Heart right ventricle (tissue), 16 donors: Measurements from ENCODE around the gene GFOD1. TPM values are rescaled to one million over a fixed set of nuclear protein-coding genes. Genes with fewer than 3 reads are reported as not detected.
A peak's percentile ranks its signal among the peaks of the same experiment; 100 is the strongest.

ENCODE experiments used
- ATAC-seq, 8 donors: fragments of 200-7000 bp; cut with Tn5 transposase; one replicate each; pipeline ENCODE4 v1.9.1; 2020; ENCODE audit warnings: mild to moderate bottlenecking in 8 of 8, moderate library complexity in 8 of 8, moderate number of reproducible peaks in 1 of 8
- DNase-seq, 2 donors: peaks; one replicate each; pipeline ENCODE4 v3.0.0-alpha.2; 2020
- H3K27ac ChIP-seq, 10 donors: fragments of 200-600 bp; sonication (generic) in 2 of 10; one replicate each; pipeline versions ENCODE4 v1.5.0 to v1.8.0; 2020 to 2022; ENCODE audit warnings: mild to moderate bottlenecking in 3 of 10
- H3K27me3 ChIP-seq, 7 donors: fragments of 200-600 bp; one replicate each; pipeline ENCODE4 v1.8.0; 2021 to 2022; ENCODE audit warnings: mild to moderate bottlenecking in 2 of 7
- H3K36me3 ChIP-seq, 9 donors: fragments of 200-600 bp; sonication (generic) in 1 of 9; one replicate each; pipeline versions ENCODE4 v1.5.0 to v1.8.0; 2020 to 2022; ENCODE audit warnings: mild to moderate bottlenecking in 2 of 9
- H3K4me1 ChIP-seq, 9 donors: fragments of 200-600 bp; sonication (generic) in 1 of 9; one replicate each; pipeline versions ENCODE4 v1.5.0 to v1.8.0; 2020 to 2022; ENCODE audit warnings: mild to moderate bottlenecking in 4 of 9
- H3K4me3 ChIP-seq, 10 donors: fragments of 200-600 bp; sonication (generic) in 2 of 10; one replicate each; pipeline versions ENCODE4 v1.5.0 to v1.8.0; 2020 to 2022; ENCODE audit warnings: mild to moderate bottlenecking in 7 of 10, moderate library complexity in 2 of 10
- H3K9me3 ChIP-seq, 11 donors: fragments of 200-600 bp in 10 of 11; sonication (generic) in 2 of 11; one replicate each; pipeline versions ENCODE4 v1.5.0 to v1.8.0; 2013 to 2022; ENCODE audit warnings: mild to moderate bottlenecking in 2 of 11, control low read depth in 1 of 11, moderate library complexity in 1 of 11
- WGBS, 2 donors: extraction: QIAGEN DNeasy Blood & Tissue Kit; methylation state at CpG; one replicate each; pipeline ENCODE4 v1.1.7; 2013; ENCODE audit warnings: inconsistent platforms in 1 of 2; 5-methylcytosine and 5-hydroxymethylcytosine counted together
- intact Hi-C, 10 donors: fragments of 100-400 bp; cut with DNase I; formaldehyde crosslinking; loops; one replicate each; pipeline versions ENCODE4 v1.11.1 to v1.14.2; 2022
- polyA plus RNA-seq, 2 donors: library from polyadenylated mRNA; stranded (reverse); fragments of 200-250 nt; gene quantifications; one replicate each; pipeline ENCODE4 v1.2.3, GENCODE V29; 2013
- total RNA-seq, 10 donors: library from RNA; stranded (reverse); fragmentation: NEBNext Ultra II Directional in 3 of 10; extraction: Animal tissue kit (Norgen Biotek cat#: 25700) in 3 of 10; gene quantifications; one replicate each; pipeline versions ENCODE4 v1.2.1 to v1.2.4, GENCODE V29; 2021 to 2023
- TF ChIP-seq, protein P1 (sequence below), 9 donors: fragments of 200-600 bp; sonication (generic) in 2 of 9; IDR thresholded peaks; one replicate each; pipeline versions ENCODE4 v1.5.0 to v1.8.0; 2021 to 2022; ENCODE audit warnings: antibody characterized with exemption in 9 of 9, mild to moderate bottlenecking in 5 of 9, moderate library complexity in 1 of 9
- donor health status: Arrhythmogenic right ventricular cardiomyopathy.
- donor health status: ischemic (EF 13 %, LVEDD 7.1; RV severe dilation, severe dysfunction).
- donor health status: healthy with polysubstance abuse.
- donor health status: DM: no; HTN: yes; CAD: no.
- donor health status: DM: no; HTN: no; CAD: no.
- donor health status: ischemic (EF 25% LVEDD 6.9; RV normal size, moderate dysfunction).
- donor health status: ischemic (EF 25% LVEDD 5.7; RV mildly dilated, moderate dysfunction).
- donor health status: healthy.
- donor health status: DM: yes; HTN: yes; CAD: no.
- donor health status: Ischemic cardiomyopathy.
- donor health status: ischemic (EF 35%, LVEDD 5.7; RV mildly dilated, moderate dysfunction).
- donor health status: nonischemic (EF 11% LVEDD 7.7; RV severe dilation, severe dysfunction).
- donor health status: DM: yes; HTN: yes; CAD: no.
- donor health status: PGD.
- donor health status: ischemic (EF 29% LVEDD 5.4; RV normal size, mild dysfunction).
- donor health status: nonischemic (EF 23%, LVEDD 6.1; RV moderate dilation, normal function).

The GFOD1 gene
- total and polyA plus RNA-seq, 12 donors = 13.8 to 96.5 (median 37.0) TPM

DNA sequence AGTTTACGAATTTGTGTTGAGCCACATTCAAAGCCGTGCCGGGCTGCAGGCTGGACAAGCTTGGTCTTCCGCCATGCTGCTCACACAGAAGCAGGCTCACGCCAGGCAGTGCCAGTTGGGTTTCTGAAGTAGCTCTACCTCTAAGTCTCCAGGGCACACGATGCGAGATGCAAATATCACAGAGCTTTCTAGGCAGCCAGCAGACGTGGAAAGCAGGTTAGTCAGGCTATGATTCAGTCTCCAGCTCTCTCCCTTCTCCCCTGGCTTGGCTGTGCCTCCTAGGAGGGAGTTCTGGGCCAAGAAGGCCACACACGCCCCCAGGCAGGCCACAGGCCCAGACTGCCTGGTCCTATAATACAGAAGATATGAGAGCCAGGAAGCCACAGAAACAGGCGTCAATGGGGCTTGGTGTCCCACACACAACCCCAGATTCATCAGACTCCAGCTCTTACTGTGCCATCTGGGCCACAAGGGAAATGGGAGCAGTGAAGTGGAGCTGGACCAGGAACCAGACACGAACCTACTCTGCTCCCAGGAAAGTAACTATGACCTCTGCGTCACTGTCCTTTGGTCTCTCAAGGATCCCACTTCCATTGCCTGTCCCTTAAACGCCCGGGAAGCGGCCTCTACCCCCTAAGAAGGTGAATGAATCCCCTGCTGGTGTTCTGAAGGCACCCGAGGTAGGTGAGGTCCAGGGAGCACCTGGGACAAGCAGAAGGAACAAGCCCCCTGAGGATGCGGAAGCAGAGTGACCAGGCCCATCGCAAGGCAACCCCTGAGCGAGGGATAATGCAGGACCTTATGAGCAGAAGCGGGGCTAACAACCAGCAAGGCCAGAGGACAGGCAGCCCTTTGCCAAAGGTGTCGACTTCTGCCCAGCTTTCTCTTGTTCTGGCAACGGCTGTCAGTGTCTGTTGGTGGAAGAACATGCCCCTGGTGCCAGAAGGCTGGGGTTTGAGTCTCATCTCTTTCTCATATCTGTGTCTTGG is 61.2 kb downstream of the GFOD1 start:
- DNase-seq (no peak), ATAC-seq (peak in 7 of 8 donors; percentile 14 to 69 (median 45))
- WGBS, 2 donors = 68 to 70% methylated on average over 22 of the region's 22 CpGs
- H3K4me1 ChIP-seq = peaks cover 24 to 95% (median 90%) of the 10 kb centered on the region in 9 donors
- H3K27ac ChIP-seq = peak overlapping the region; percentile 62 to 84 (median 77)
- no peak overlapping the region for H3K4me3 ChIP-seq
- no peaks in the 10 kb centered on the region for H3K36me3 ChIP-seq
- intact Hi-C loops = loop anchor here in 1 of 10 donors (10.0 kb wide), 1 partner anchor 59 kb away; the partner anchor contains the start of gene GFOD1
- no peaks in the 10 kb centered on the region for H3K27me3 ChIP-seq
- no peaks in the 10 kb centered on the region for H3K9me3 ChIP-seq
- TF ChIP-seq, protein P1, sequence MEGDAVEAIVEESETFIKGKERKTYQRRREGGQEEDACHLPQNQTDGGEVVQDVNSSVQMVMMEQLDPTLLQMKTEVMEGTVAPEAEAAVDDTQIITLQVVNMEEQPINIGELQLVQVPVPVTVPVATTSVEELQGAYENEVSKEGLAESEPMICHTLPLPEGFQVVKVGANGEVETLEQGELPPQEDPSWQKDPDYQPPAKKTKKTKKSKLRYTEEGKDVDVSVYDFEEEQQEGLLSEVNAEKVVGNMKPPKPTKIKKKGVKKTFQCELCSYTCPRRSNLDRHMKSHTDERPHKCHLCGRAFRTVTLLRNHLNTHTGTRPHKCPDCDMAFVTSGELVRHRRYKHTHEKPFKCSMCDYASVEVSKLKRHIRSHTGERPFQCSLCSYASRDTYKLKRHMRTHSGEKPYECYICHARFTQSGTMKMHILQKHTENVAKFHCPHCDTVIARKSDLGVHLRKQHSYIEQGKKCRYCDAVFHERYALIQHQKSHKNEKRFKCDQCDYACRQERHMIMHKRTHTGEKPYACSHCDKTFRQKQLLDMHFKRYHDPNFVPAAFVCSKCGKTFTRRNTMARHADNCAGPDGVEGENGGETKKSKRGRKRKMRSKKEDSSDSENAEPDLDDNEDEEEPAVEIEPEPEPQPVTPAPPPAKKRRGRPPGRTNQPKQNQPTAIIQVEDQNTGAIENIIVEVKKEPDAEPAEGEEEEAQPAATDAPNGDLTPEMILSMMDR (IDR thresholded peaks at IDR 0.05) = no peak

DNA sequence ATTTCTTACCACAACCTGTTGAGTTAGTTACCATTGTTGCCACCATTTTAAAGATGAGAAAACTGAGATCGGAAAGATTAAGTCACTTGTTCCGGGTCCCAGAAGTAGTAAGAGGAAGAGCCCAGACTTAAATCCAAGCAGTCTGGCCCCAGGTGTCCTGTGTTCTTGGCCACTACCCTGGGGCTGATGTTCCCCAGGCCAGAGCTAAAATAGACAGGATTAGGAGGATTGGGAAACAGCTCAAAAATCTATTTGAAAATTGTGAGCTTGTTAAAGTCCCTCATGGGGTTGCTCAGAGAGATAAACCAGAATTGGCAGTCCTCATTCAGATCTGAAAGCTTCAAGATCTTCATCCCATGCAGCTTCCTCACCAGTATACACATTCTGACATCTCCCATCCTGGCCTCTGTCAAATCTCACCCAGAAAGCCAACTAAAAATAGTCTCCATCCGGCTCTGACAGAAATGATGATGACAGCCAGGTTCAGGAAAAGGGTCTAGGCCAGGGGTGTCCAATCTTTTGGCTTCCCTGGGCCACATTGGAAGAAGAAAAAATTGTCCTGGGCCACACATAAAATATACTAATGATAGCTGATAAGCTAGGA is 62.0 kb downstream of the GFOD1 start:
- intact Hi-C loops = loop anchor here in 1 of 10 donors (10.0 kb wide), 1 partner anchor 59 kb away; the partner anchor contains the start of gene GFOD1

DNA sequence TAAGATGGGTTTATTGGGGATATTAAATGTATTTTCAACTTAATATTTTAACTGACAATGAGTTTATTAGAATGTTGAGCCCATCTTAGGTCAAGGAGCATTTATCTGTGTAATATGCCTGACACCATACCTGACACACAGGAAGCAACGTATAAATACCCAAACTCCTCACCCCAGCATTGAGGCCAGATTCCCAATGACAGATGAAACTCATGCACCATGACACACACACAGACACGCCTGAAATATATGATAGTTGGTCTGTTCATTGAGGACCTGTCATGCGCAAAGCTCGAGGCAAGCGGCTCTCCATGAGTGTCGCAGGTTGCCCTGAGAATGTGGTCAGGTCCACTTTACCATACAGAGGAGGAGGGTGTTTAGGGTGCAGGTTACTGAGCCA is 64.1 kb downstream of the GFOD1 start:
- TF ChIP-seq, protein P1 (IDR thresholded peaks at IDR 0.05) = no peak
- Histone ChIP-seq H3K9me3 (no peaks in the 10 kb centered on the region), H3K4me1 (peaks cover 41 to 100% (median 99%) of the 10 kb centered on the region in 9 donors), H3K4me3 (no peak overlapping the region), H3K27me3 (no peaks in the 10 kb centered on the region), H3K27ac (peak overlapping the region; percentile 44 to 84 (median 74)), H3K36me3 (no peaks in the 10 kb centered on the region)
- 76 to 93% methylated on average over 6 of the region's 6 CpGs for WGBS, 2 donors
- intact Hi-C loops = loop anchor here in 3 of 10 donors (2.0 to 10.0 kb wide), 3 partner anchors 16 to 62 kb away; partner anchors contain the start of gene GFOD1 (in 1 of the 3)
- ATAC-seq (no peak), DNase-seq (no peak)

More for the DNA sequence above, 62.0 kb downstream of the GFOD1 start:
- 12 to 19% methylated on average over 3 of the region's 3 CpGs for WGBS, 2 donors
- Histone ChIP-seq H3K36me3 (no peaks in the 10 kb centered on the region), H3K27ac (peak overlapping the region; percentile 62 to 84 (median 77)), H3K4me3 (no peak overlapping the region), H3K4me1 (peaks cover 31 to 100% (median 91%) of the 10 kb centered on the region in 9 donors), H3K27me3 (no peaks in the 10 kb centered on the region), H3K9me3 (no peaks in the 10 kb centered on the region)
- DNase-seq (peak in 1 of 2 donors; percentile 50), ATAC-seq (peak; percentile 46 to 76 (median 65))
- TF ChIP-seq, protein P1 (IDR thresholded peaks at IDR 0.05) = no peak

DNA sequence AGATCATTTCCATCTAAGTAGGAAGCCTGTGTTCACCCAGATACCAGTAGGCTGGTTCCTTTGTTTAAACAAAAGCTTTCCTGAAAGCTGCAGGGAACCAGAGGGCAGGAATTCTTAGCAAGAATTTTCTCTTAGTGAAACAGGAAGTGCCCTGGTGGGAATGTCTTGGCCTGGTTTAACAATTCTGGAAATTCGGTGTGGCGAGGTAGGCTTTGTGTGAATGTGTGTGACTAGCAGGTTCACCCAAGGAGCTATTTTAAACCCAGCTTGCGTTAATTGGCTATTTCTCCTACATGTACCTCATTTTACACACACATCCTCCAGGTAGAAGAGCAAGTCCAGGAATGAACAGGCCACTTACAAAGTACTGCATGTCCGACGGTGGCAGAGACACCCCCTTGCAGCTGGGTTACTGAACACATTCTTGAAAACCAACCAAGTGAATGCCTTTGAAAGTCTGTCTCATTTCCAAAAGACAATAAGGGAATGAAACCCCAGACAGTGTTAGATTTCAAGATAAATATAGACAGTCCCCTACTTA is 64.6 kb downstream of the GFOD1 start:
- DNase-seq (no peak), ATAC-seq (peak in 3 of 8 donors; percentile 13 to 57 (median 46))
- Histone ChIP-seq H3K4me3 (no peak overlapping the region), H3K27me3 (no peaks in the 10 kb centered on the region), H3K4me1 (peaks cover 41 to 100% (median 99%) of the 10 kb centered on the region in 9 donors), H3K9me3 (no peaks in the 10 kb centered on the region), H3K36me3 (no peaks in the 10 kb centered on the region), H3K27ac (peak overlapping the region; percentile 44 to 84 (median 74))
- 26 to 41% methylated on average over 5 of the region's 5 CpGs for whole genome bisulfite sequencing, 2 donors
- intact Hi-C loops = loop anchor here in 3 of 10 donors (2.0 to 10.0 kb wide), 3 partner anchors 16 to 62 kb away; partner anchors contain the start of gene GFOD1 (in 1 of the 3)
- TF ChIP-seq, protein P1 (IDR thresholded peaks at IDR 0.05) = no peak
